Forelimb muscle (tissue), 1 donor: ENCODE measurements around the gene ABCA13. TPM values are rescaled to one million over a fixed set of nuclear protein-coding genes. Genes with fewer than 3 reads are reported as not detected.

Experiments used
- DNase-seq: peaks from one replicate; pipeline ENCODE4 v3.0.0-alpha.2; 2013; ENCODE audit warnings: low read depth
- polyA plus RNA-seq: library from polyadenylated mRNA; unstranded; fragments of 120-200 nt; gene quantifications from one replicate; pipeline ENCODE4 v1.2.1, GENCODE V29; 2013; ENCODE audit not compliant: insufficient read length

Gene ABCA13
- polyA plus RNA-seq, 1 donor = 0.06 TPM

GRCh38 chr7:48245751-48246472, 74.7 kb downstream of the ABCA13 start:
- DNase-seq = no peak

- DNase-seq = no peak
Observed at GRCh38 chr7:48249166-48249565, 77.9 kb downstream of the ABCA13 start.

- DNase-seq = no peak
Observed at GRCh38 chr7:48250441-48250951, 79.2 kb downstream of the ABCA13 start.

GRCh38 chr7:48251766-48252165, 80.5 kb downstream of the ABCA13 start:
- no peak for DNase-seq

GRCh38 chr7:48252995-48253394, 81.7 kb downstream of the ABCA13 start:
- DNase-seq = no peak

GRCh38 chr7:48255046-48255445, 83.8 kb downstream of the ABCA13 start:
- DNase-seq = no peak

- no peak for DNase-seq
Observed at GRCh38 chr7:48259463-48260280, 88.4 kb downstream of the ABCA13 start.

GRCh38 chr7:48261696-48262095, 90.4 kb downstream of the ABCA13 start:
- DNase-seq = no peak

GRCh38 chr7:48262606-48263310, 91.5 kb downstream of the ABCA13 start:
- no peak for DNase-seq

GRCh38 chr7:48263311-48263650, 92.0 kb downstream of the ABCA13 start:
- DNase-seq = no peak

GRCh38 chr7:48269066-48269465, 97.8 kb downstream of the ABCA13 start:
- no peak for DNase-seq

GRCh38 chr7:48274662-48275061, 103.4 kb downstream of the ABCA13 start:
- no peak for DNase-seq

GRCh38 chr7:48279420-48279819, 108.2 kb downstream of the ABCA13 start:
- DNase-seq = no peak

GRCh38 chr7:48280100-48280499, 108.8 kb downstream of the ABCA13 start:
- no peak for DNase-seq

- DNase-seq = no peak
Observed at GRCh38 chr7:48285373-48285772, 114.1 kb downstream of the ABCA13 start.

- no peak for DNase-seq
Observed at GRCh38 chr7:48286836-48287235, 115.6 kb downstream of the ABCA13 start.

- DNase-seq = no peak
Observed at GRCh38 chr7:48289656-48290055, 118.4 kb downstream of the ABCA13 start.

- no peak for DNase-seq
Observed at GRCh38 chr7:48292949-48293348, 121.7 kb downstream of the ABCA13 start.

GRCh38 chr7:48295296-48295971, 124.2 kb downstream of the ABCA13 start:
- no peak for DNase-seq

- no peak for DNase-seq
Observed at GRCh38 chr7:48296966-48297365, 125.7 kb downstream of the ABCA13 start.

GRCh38 chr7:48298779-48299178, 127.5 kb downstream of the ABCA13 start:
- no peak for DNase-seq
